GM18873 (cell line): ENCODE measurements around the gene KAT2B.
A peak's percentile ranks its signal among the peaks of the same experiment; 100 is the strongest.
"Not testable (repeated sequence)": the region's sequence is repeated elsewhere in the genome, so short reads cannot be mapped to it uniquely, and the experiment has no call there.

Source experiments
- ATAC-seq: cut with Tn5 transposase; IDR thresholded peaks from one replicate; pipeline ENCODE4 v1.9.1; 2021; ENCODE audit warnings: mild to moderate bottlenecking, moderate library complexity, moderate number of reproducible peaks; ENCODE audit not compliant: unreplicated experiment, low FRiP score

Gene KAT2B

GRCh38 chr3:20040548-20041196, 426 bp downstream of the KAT2B start:
- ATAC-seq = peak; percentile 31

DNA sequence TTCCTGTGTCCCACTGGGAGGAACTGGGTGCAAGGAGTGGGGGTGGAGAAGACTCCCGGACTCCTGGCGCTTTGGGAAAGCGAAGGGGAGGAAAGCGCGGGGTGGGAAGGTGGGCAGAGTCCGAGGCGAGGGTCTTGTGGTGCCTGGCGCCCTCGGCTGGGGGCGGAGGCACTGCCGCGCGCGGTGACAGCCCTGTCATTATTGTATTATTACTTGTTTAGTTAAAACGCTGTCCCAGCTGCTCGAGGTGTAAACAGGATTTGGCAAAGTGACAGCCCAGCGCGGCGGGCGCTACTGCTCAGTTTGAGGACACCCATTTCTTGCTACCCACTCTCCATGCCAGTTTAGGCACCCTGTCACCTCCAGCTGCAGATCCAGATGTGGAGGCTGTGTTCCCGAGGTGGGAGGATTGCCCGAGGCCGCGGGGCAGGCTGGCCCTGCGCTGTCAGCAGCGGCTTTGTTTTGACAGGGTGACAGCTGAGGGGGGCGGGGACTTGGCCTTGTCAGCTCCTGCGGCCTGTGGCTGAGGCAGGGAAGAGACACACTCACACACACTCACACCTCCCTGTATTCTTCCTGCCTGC, 1.0 kb downstream of the KAT2B start:
- peak; percentile 44 for ATAC-seq

DNA sequence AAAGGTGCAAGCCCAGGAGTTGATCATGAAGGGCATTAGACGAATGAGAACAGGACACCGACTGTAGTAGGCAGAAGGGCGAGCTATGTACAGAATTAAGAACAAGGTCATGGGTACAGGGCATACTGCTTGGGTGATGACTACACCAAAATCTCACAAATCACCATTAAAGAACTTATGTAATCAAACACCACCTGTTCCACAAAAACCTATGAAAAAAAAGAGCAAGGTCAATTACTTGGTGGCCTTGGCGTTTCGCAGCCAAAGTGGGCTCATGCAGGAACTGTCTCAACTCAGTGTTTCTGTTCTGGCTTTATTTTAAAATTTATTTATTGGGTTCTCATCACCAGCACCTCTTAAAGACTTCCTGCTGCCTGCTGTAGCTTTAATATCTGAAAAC, 2.1 kb downstream of the KAT2B start:
- ATAC-seq = no peak

- ATAC-seq = peak; percentile 25
These were observed 3.1 kb downstream of the KAT2B start for GRCh38 chr3:20043396-20043795.

DNA sequence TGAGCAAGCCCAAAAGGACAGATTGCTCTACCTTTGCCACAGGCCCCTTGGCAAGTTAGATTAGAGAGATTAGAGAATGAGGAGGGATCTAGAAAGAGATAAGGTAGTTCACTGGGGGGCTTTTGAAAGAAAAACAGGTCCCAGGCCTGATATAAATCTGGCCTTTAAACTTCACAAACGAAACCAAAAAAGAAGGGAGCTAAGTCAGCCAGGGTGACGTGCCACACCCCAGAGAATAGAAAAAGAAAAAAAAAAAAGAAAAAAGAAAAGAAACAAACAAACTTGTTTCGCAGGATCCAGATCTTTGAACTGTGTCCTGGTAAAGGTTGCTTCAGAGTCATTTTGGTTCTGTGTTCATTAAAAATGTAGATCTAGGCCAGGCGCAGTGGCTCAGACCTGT, 3.6 kb downstream of the KAT2B start:
- no peak for ATAC-seq

DNA sequence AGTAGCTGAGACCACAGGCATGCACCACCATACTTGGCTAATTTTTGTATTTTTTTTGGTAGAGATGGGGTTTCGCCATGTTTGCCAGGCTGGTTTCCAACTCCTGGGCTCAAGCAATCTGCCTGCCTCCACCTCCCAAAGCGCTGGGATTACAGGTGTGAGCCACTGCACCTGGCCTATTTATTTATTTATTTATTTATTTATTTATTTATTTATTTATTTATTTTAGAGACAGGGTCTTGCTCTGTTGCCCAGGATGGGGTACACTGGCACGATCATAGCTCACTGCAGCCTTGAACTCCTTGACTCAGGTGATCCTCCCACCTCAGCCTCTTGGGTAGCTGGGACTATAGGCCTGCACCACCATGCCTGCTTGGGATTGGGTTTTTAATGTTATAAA, 4.9 kb downstream of the KAT2B start:
- not testable (repeated sequence) for ATAC-seq

GRCh38 chr3:20046556-20046955, 6.3 kb downstream of the KAT2B start:
- no peak for ATAC-seq

DNA sequence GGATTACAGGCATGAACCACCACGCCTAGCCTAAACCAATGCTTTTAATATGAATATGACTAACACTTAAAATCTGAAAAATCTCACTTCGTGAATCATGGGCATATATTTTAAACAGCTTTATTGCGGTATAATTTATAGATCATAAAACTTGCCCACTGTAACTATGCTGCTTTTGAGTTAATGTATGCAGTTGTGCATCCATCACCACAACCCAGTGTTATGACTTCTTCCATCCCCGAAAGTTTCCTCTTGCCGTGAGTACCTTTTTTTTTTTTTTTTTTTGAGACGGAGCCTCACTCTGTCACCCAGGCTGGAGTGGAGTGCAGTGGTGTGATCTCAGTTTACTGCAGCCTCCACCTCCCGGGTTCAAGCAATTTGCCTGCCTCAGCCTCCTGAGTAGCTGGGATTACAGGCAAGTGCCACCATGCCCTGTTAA, 7.1 kb downstream of the KAT2B start:
- no peak for ATAC-seq

- ATAC-seq = peak; percentile 27
These were observed 8.0 kb downstream of the KAT2B start for GRCh38 chr3:20047976-20048883.

DNA sequence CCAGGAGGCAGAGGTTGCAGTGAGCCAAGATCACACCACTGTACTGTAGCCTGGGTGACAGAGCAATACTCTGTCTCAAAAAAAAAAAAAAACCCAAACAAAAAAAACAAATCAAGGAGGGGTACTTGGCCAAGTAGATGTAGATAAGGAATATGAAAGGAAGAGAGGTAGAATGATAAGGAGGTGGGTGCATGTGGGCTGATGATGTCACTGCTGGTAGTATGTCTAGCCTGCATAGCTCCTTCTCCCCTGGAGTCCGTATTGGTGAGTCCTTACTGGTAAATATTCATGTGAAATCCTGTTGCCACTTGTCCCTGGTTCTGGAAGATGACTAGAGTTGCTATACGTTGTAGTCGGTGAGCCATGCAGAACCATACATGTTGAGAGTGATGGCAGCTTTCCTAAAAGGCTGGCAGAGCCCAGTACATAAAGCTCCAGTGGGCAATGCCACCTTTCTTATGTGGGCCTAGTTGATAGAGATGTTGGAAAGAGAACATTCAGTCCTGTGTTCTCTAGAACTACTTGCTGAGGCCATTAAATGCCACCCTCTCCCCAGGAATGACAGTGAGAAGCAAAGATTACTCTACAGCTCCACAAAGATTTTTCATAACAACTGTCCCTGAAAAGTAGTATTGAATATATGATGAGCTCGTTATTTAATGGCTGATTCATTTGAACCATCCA, 11.0 kb downstream of the KAT2B start:
- ATAC-seq = no peak

GRCh38 chr3:20052851-20053250, 12.6 kb downstream of the KAT2B start:
- no peak for ATAC-seq

- ATAC-seq = peak; percentile 83
These were observed 14.3 kb downstream of the KAT2B start for GRCh38 chr3:20054549-20054987.

DNA sequence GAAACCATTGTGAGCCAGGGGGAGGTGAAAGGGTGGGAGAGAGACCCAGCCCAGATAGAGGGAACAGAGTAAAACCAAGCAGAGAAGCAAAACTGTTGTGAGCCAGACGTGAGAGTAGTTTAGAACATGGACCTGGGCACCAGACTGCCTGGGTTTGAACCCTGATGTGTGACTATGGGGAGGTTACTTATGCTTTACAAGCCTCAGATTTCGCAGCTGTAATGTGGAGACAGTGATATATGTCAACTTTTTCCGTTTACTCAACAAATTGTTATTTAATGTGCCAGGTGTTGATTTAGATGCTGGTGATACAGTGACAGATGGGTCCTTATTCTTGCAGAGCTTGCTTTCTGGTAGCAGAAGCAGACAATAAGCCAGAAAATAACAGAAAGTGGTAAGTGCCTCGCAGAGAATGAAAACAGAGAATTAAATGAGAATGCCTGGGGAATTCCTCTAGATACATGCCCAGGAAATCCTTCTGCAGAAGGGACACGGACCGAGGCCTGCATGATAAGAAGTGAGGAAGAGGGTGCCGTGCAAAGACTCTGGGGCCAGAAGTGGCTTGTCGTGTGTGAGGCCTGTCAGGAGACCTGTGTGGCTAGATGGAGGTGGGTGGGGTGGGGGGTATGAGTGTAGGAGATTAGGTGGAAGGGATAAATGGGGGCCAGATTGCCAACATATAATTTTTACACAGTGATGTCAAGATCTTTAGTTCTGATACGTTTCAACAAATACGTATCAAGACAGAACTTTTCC, 15.0 kb downstream of the KAT2B start:
- ATAC-seq = peak; percentile 15

DNA sequence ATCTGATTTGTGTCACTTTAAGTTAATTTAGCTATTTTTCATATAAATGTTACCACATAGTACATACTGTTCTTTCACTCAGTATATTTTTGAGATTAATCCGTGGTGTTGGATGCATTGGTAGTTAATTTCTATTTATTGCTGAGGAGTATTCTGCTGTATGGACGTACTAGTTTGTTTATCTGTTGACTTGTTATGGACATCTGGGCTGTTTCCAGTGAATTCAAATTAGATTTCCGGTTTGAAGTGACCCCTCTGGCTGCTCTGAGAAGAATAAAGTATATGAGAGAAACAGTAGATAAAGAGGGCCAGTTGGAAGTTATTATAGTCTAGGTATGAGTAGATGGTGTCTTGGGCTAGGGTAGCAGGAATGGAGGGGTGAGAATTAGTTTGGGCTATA, 15.6 kb downstream of the KAT2B start:
- ATAC-seq = no peak

DNA sequence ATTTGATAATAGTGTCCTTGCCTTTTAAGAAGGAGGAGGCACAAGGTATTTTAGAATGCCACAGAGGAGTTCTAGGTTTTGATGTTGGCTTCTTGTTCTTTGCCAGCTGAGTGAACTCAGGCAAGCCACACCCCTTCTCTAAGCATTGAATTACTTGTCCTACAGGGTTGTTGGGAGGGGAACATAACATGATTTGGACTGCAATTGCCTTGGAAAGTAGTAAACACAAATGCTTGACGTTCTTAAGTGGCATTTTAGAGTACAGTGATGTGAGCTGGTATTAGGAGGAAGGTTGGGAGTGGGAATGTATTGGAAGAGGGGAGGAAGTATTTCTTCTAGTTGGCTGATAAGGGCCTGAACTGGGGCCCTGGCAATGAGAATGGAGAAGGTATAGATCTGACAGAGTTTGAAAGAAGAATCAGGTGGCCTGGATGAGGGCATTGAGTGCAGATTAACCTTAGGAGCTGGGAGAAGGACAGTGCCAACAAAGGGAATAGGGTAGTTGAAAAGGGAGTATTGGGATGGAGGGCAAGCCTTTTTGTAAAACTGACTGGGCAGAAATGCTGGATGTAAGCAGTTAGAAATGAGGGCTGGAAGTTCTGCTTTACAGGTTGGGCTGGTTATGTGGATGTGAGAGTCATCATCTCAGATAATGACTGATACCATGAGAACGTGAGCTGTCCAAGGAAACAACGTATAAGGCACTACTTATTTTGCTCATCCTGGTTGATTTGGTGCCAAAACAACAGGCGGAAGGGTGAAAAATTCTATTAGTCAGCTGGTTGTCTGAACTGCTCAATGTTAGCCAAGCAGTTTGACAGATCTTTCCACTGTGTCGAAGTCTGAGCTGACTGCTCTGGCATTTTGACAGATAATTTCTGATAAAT, 16.7 kb downstream of the KAT2B start:
- ATAC-seq = peak; percentile 27

DNA sequence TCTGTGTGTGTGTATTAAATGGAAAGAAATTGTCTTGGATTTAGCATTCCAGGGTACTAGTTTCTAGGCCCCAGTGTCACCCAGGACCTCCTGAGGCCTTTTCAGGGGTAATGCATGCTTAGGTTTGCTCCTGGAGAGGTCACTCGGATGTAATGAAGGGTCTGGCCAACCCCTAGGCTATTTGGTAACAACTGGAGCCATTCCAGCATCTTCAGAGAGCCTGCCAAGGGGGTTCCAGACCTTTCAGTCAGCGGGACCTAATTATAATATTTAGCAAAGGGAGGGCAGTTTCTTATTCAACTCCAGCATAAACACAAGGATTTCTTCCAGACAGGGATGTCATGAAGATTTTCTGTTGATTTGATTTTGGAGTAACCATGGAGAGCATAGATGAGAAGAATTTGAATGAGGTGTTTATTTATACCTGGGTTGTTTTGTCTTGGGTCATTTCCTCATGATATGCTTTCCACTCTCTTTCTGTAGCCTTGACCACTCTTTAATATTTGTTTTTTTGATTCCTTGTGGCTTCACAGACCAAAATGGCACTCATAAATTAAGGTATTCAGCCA, 17.4 kb downstream of the KAT2B start:
- no peak for ATAC-seq

DNA sequence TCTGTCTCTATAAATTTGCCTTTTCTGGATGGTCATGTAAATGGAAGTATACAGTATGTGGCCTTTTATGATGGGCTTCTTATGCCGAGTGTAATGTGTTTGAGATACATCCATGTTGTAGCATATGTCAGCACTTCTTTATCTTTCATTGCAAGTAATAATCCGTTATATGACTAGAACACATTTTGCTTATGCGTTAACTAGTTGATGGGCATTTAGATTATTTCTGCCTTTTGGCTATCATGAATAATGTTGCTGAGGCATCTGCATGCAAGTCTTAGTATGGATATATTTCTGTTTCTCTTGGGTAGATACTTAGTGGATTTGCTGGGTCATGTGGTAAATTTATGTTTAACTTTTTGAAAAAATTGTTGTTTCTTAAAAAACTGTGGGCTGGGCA, 19.7 kb downstream of the KAT2B start:
- no peak for ATAC-seq

DNA sequence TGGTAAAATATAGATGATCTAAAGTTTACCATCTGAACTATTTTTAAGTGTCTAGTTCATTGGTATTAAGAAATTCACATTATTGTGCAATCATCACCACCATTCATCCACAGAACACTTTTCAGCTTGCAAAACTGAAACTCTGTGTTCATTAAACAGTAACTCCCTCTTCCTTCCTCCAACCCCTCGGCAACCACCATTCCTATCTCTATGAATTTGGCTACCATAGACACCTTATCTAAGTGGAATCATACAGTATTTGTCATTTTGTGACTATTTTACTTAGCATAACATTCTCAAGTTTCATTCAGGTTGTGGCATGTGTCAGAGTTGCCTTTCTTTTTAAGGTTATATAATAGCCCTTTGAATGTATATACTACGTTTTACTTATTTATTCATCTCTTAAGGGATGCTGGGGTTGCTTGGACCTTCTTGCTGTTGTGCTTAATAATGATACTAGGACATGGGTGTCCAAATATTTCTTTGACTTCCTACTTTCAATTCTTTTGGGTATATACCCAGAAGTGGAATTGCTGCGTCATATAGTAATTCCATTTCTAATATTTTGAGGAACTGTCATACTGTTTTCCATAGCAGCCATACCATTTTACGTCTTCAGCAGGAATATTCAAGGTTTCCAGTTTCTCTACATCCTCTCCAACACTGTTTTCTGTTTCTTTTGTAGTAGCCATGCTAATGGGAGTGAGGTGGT, 20.9 kb downstream of the KAT2B start:
- peak; percentile 78 for ATAC-seq
